IMR-90 (cell line): ENCODE results near the gene CENPS.

Experiments
- CEBPB ChIP-seq: IDR thresholded peaks from 2 replicates; pipeline ENCODE4 v1.6.1; 2012; ENCODE audit warnings: low read depth, low read length, improper control_type of control experiment
- CTCF ChIP-seq: conservative IDR thresholded peaks from 2 replicates; pipeline ENCODE4 v1.5.1; 2012; ENCODE audit warnings: mild to moderate bottlenecking, low read depth, low read length, improper control_type of control experiment
- ELK1 ChIP-seq: fragments of 150-350 bp; IDR thresholded peaks from 2 replicates; pipeline ENCODE4 v1.6.1; 2016; ENCODE audit warnings: low read depth, mild to moderate bottlenecking, low read length, moderate library complexity, borderline replicate concordance
- MXI1 ChIP-seq: IDR thresholded peaks from 2 replicates; pipeline ENCODE4 v1.6.1; 2012; ENCODE audit warnings: low read depth, mild to moderate bottlenecking, low read length, moderate library complexity, borderline replicate concordance
- POLR2A ChIP-seq: IDR thresholded peaks from 2 replicates; pipeline ENCODE4 v1.6.1; 2012; ENCODE audit warnings: mild to moderate bottlenecking, low read depth, low read length
- RAD21 ChIP-seq: IDR thresholded peaks from 2 replicates; pipeline ENCODE4 v1.6.1; 2012; ENCODE audit warnings: low read length, improper control_type of control experiment
- USF2 ChIP-seq: fragments of 150-350 bp; IDR thresholded peaks from 2 replicates; pipeline ENCODE4 v1.6.1; 2017; ENCODE audit warnings: mild to moderate bottlenecking, antibody characterized with exemption, low read length, low read depth

- no peak for TF ChIP-seq CTCF
- no peak for TF ChIP-seq MXI1
- no peak for TF ChIP-seq RAD21
- TF ChIP-seq POLR2A, result no peak
- TF ChIP-seq USF2, result no peak
- no peak for TF ChIP-seq CEBPB
- no peak for TF ChIP-seq ELK1
These were observed 59.2 kb downstream of the CENPS start for GRCh38 chr1:10489291-10490055.
